Measurements from ENCODE around the gene APOO. TPM values are rescaled to one million over a fixed set of nuclear protein-coding genes. Genes with fewer than 3 reads are reported as not detected.

The APOO gene
- total RNA-seq, 1 experiment from 2014 or later = 42.3 TPM

- Histone ChIP-seq H3K9me2 (ENCODE audit: insufficient read depth) (no peaks in the 10 kb centered on the region), H3K79me2 (ENCODE audit: low read depth) (no peaks in the 10 kb centered on the region), H2AFZ (no peak overlapping the region), H3K4me2 (peak overlapping the region; percentile 74), H3F3A (ENCODE audit: insufficient read depth, low read depth) (peaks cover 62% of the 10 kb centered on the region), H3K36me3 (ENCODE audit: low read depth) (no peaks in the 10 kb centered on the region), H3K27ac (peak overlapping the region; percentile 100), H3K9me3 (ENCODE audit: insufficient read depth, low read depth) (no peaks in the 10 kb centered on the region), H3K4me3 (peak overlapping the region; percentile 36; the same call in 1 of the 2 replicates), H3K27me3 (ENCODE audit: insufficient read depth, low read depth) (no peaks in the 10 kb centered on the region), H4K20me1 (ENCODE audit: insufficient read depth) (no peaks in the 10 kb centered on the region), H3K4me1 (replicated peaks; ENCODE audit: insufficient read depth) (peaks cover 49% of the 10 kb centered on the region)
- BruUV-seq (replicated peaks) = TSS peak; percentile 66
- ChIA-PET CTCF (no interaction called here), POLR2A (ENCODE audit: unreplicated experiment) (no interaction called here)
- intact Hi-C loops (cut with micrococcal nuclease; ENCODE audit: unreplicated experiment) = loop anchor here (1.0 kb wide), 1 partner anchor 21 kb away; the partner anchor contains the start of gene SAT1
- no peak for DNase-seq
- TF ChIP-seq EZH2 (IDR thresholded peaks at IDR 0.05; ENCODE audit: low read depth) (no peak), CTCF (conservative IDR thresholded peaks at IDR 0.05) (no peak)
These were observed 103.2 kb downstream of the APOO start for GRCh38 chrX:23804578-23804977.

DNA sequence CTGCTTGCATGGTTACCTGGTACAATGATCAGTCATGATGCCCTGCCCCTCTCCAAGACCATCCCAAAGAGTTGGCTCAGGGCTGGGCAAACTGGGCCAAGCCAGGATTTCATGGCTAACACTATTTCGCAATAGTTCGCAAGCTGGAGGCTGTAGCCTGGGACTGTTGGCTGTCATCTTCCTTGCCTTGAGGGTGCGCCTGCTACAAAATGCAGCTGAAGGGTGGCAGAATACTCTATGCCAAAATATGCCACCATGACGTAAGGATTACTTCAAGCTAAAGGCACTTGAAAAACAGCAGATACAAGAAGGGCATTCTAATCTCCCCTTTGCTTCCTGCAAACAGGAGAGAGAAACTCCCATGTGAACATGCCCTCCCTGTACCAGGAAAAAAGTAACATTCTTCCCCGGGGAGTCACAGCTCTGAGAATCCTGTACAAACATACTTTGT is 103.8 kb downstream of the APOO start:
- POLR2A ChIA-PET (ENCODE audit: unreplicated experiment) = interaction anchor here (0.7 kb wide), 1 partner anchor 81 kb away, joined by 5 read pairs; no protein-coding TSS in a partner anchor
- Histone ChIP-seq H3F3A (ENCODE audit: insufficient read depth, low read depth) (peaks cover 60% of the 10 kb centered on the region), H3K4me1 (replicated peaks; ENCODE audit: insufficient read depth) (peaks cover 56% of the 10 kb centered on the region), H4K20me1 (ENCODE audit: insufficient read depth) (no peaks in the 10 kb centered on the region), H3K9me3 (ENCODE audit: insufficient read depth, low read depth) (no peaks in the 10 kb centered on the region), H3K4me3 (peak overlapping the region; percentile 22; the same call in 1 of the 2 replicates), H3K36me3 (ENCODE audit: low read depth) (no peaks in the 10 kb centered on the region), H3K27ac (peak overlapping the region; percentile 100), H2AFZ (no peak overlapping the region), H3K27me3 (ENCODE audit: insufficient read depth, low read depth) (no peaks in the 10 kb centered on the region), H3K9me2 (ENCODE audit: insufficient read depth) (no peaks in the 10 kb centered on the region), H3K4me2 (peak overlapping the region; percentile 74), H3K79me2 (ENCODE audit: low read depth) (no peaks in the 10 kb centered on the region)
- intact Hi-C loops (cut with micrococcal nuclease; ENCODE audit: unreplicated experiment) = loop anchor here (1.0 kb wide), 1 partner anchor 21 kb away; the partner anchor contains the start of gene SAT1
- TF ChIP-seq EZH2 (IDR thresholded peaks at IDR 0.05; ENCODE audit: low read depth) (no peak), CTCF (conservative IDR thresholded peaks at IDR 0.05) (no peak)
- BruUV-seq (replicated peaks) = no TSS peak
- CTCF ChIA-PET = no interaction called here
- DNase-seq = peak; percentile 65 to 98

GRCh38 chrX:23802431-23802830 is 105.3 kb downstream of the APOO start:
- intact Hi-C loops (cut with micrococcal nuclease; ENCODE audit: unreplicated experiment) = no loop called here

More at GRCh38 chrX:23802431-23802830, 105.3 kb downstream of the APOO start:
- H3K4me2 ChIP-seq = peak overlapping the region; percentile 74; the same call in 1 of the 2 replicates
- H2AFZ ChIP-seq = no peak overlapping the region
- H3K4me3 ChIP-seq = no peak overlapping the region
- H3K9me3 ChIP-seq (ENCODE audit: insufficient read depth, low read depth) = no peaks in the 10 kb centered on the region
- no peaks in the 10 kb centered on the region for H3K9me2 ChIP-seq (ENCODE audit: insufficient read depth)
- peak overlapping the region; percentile 100 for H3K27ac ChIP-seq
- no TSS peak for BruUV-seq (replicated peaks)
- no peaks in the 10 kb centered on the region for H3K79me2 ChIP-seq (ENCODE audit: low read depth)
- POLR2A ChIA-PET (ENCODE audit: unreplicated experiment) = no interaction called here
- no peak for TF ChIP-seq CTCF (conservative IDR thresholded peaks at IDR 0.05)
- TF ChIP-seq EZH2 (IDR thresholded peaks at IDR 0.05; ENCODE audit: low read depth) = no peak
- H3K4me1 ChIP-seq (replicated peaks; ENCODE audit: insufficient read depth) = peaks cover 71% of the 10 kb centered on the region
- H3K36me3 ChIP-seq (ENCODE audit: low read depth) = no peaks in the 10 kb centered on the region
- CTCF ChIA-PET = no interaction called here
- DNase-seq = no peak
- H4K20me1 ChIP-seq (ENCODE audit: insufficient read depth) = no peaks in the 10 kb centered on the region
- peaks cover 62% of the 10 kb centered on the region for H3F3A ChIP-seq (ENCODE audit: insufficient read depth, low read depth)
- H3K27me3 ChIP-seq (ENCODE audit: insufficient read depth, low read depth) = no peaks in the 10 kb centered on the region

All from PC-9 (cell line).